Bronchial epithelial cell (primary cell): ENCODE measurements around the gene STRA6. TPM values are rescaled to one million over a fixed set of nuclear protein-coding genes. Genes with fewer than 3 reads are reported as not detected.

Experiments
- DNase-seq: peaks from one replicate; pipeline ENCODE4 v3.0.0-alpha.2; 2010; ENCODE audit warnings: low read depth
- FAIRE-seq: peaks from 2 replicates; lab custom pipeline; 2011; peaks lifted over from hg19 to GRCh38; lab: Jason Lieb, UNC
- H3K27me3 ChIP-seq: 2 replicates; pipeline ENCODE4 v1.5.1; 2011; ENCODE audit warnings: low read length; ENCODE audit not compliant: control insufficient read depth, insufficient read depth
- H3K36me3 ChIP-seq: 2 replicates; pipeline ENCODE4 v1.5.1; 2011; ENCODE audit warnings: low read length; ENCODE audit not compliant: control insufficient read depth, insufficient read depth
- H3K4me3 ChIP-seq: 2 replicates; pipeline ENCODE4 v1.5.1; 2011; ENCODE audit warnings: mild to moderate bottlenecking, low read depth, low read length, control low read depth
- total RNA-seq: library from RNA; depleted of rRNA; stranded (reverse); fragments of >200 nt; gene quantifications from 2 replicates; pipeline ENCODE4 v1.2.1, GENCODE V29; 2014
- TF ChIP-seq, protein P1 (sequence below): IDR thresholded peaks from 2 replicates; pipeline ENCODE4 v1.5.1; 2011; ENCODE audit warnings: mild to moderate bottlenecking, moderate library complexity, low read length, control low read depth, inconsistent platforms; ENCODE audit not compliant: insufficient read depth, severe bottlenecking

Gene STRA6
- total RNA-seq, 1 donor from 2014 or later: 0.26 TPM

DNA sequence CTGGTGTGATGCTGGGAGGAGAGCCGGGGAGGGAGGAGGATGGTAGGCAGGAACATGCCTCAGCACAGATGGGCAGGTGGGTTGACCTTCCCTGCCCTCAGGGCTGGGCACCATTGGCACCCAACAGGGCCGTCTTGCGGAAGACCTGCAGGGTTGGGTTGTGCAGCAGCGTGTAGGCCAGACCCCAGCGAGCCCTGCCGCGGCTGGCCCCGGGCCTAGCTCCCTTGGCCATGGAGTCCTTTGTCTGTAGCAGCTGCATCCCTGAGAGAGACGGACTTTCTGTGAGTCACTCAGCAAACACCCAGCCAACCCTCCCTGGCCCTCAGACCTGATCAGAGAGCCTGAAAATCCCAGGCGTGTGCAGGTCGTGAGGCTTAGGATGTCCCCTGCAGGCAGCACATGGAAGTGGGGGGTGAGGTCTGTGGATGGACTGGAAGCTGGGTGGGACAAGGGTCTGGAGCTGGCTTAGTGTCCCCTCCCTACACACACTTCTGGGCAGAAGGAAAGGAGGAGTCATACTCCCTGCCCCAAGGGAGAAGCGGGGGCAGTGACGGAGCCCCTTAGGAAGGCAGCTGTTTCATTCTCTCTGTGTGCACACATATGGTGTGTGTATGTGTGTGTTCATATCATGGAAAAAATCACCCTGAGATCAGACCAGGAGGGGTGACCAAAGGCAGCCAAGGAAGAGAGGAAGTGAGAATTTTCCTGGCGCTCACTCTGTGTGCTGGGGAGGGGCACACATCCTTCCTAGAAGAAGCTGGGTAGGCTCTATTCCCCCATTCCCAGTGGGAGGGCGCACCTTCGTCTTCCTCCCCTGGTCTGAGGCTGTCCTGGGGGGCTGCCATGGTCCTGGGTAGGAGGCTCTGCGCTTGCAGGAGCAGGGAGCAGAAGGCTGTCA is 22.4 kb downstream of the STRA6 start:
- Histone ChIP-seq H3K4me3 (no peak overlapping the region), H3K27me3 (peaks cover under 1% of the 10 kb centered on the region), H3K36me3 (no peaks in the 10 kb centered on the region)
- no peak for DNase-seq
- FAIRE-seq: no peak
- TF ChIP-seq, protein P1, sequence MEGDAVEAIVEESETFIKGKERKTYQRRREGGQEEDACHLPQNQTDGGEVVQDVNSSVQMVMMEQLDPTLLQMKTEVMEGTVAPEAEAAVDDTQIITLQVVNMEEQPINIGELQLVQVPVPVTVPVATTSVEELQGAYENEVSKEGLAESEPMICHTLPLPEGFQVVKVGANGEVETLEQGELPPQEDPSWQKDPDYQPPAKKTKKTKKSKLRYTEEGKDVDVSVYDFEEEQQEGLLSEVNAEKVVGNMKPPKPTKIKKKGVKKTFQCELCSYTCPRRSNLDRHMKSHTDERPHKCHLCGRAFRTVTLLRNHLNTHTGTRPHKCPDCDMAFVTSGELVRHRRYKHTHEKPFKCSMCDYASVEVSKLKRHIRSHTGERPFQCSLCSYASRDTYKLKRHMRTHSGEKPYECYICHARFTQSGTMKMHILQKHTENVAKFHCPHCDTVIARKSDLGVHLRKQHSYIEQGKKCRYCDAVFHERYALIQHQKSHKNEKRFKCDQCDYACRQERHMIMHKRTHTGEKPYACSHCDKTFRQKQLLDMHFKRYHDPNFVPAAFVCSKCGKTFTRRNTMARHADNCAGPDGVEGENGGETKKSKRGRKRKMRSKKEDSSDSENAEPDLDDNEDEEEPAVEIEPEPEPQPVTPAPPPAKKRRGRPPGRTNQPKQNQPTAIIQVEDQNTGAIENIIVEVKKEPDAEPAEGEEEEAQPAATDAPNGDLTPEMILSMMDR: no peak

DNA sequence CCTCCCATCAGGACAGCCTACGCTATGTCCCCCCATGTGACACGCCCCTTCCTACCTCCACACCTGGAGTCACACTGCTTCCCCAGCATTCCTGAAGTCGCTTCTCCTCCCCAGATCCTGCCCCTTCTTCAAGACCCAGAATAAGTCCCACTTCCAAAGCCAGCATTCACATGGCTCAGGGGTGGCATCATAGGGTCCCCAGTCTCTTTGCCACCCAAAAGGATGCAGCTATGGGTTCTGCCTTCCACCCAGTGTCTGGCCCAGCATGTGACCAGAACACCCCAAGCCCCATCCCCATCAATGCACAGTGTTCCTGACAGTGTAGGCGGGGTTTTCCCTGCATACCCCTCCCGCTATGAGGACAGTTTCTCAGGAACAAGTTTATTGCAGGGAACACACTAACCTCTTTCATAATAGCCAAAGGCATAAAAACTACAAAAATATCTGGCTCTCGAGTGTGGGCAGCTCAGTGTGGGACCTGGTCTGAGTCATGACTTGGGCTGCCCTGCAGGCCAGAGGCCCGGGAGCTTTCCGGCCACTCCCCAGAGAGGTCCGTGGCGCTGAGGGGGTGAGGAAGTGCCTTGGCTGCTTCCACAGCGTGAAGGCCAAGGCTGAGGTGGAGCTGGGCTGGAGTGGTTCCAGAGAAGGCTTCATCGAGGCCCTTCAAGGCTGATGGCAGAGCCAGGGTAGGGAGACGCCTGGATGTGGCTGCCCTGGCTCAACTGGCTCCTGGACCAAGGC is 23.3 kb downstream of the STRA6 start:
- Histone ChIP-seq H3K36me3 (no peaks in the 10 kb centered on the region), H3K4me3 (no peak overlapping the region), H3K27me3 (peaks cover 9% of the 10 kb centered on the region)
- TF ChIP-seq, protein P1: no peak
- DNase-seq (peak; percentile 17), FAIRE-seq (no peak)

DNA sequence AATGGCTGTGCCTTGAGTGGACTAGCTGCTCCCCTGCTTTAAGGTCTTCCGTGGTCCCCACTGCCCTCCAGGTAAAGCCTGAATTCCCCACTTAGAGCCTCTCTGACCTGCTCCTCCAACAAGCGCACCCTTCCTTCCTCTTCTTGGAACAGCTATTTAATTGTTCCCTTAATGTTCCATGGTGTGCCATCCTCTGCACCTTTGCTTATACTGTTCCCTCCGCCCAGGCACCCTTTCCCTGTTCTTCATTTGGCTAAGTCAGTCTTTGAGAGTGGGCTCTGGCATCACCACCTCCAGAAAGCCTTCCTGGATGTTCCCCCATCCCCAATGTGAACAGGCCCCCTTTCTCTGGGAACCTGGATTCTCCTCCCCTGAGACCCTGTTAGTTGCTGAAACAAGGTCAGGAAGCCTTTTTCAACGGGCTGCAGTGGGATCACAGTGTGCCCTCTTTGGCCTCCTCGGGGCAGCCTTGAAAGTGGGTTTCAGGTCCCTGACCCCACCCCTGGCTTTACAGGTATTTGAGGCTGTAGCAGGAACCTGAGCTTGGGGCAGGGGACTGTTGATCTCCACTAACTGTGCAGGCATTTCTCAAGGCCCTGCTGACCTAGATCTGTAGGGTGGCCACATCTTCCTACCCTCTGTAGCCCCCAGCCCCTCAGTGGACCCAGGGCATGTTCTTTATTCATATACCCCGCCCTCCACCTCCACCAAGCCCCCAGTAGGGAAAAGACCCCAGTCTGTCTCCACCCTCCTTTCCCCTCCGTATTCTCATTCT is 24.1 kb downstream of the STRA6 start:
- Histone ChIP-seq H3K36me3 (no peaks in the 10 kb centered on the region), H3K27me3 (peaks cover 12% of the 10 kb centered on the region), H3K4me3 (no peak overlapping the region)
- TF ChIP-seq, protein P1: no peak
- DNase-seq (no peak), FAIRE-seq (no peak)

DNA sequence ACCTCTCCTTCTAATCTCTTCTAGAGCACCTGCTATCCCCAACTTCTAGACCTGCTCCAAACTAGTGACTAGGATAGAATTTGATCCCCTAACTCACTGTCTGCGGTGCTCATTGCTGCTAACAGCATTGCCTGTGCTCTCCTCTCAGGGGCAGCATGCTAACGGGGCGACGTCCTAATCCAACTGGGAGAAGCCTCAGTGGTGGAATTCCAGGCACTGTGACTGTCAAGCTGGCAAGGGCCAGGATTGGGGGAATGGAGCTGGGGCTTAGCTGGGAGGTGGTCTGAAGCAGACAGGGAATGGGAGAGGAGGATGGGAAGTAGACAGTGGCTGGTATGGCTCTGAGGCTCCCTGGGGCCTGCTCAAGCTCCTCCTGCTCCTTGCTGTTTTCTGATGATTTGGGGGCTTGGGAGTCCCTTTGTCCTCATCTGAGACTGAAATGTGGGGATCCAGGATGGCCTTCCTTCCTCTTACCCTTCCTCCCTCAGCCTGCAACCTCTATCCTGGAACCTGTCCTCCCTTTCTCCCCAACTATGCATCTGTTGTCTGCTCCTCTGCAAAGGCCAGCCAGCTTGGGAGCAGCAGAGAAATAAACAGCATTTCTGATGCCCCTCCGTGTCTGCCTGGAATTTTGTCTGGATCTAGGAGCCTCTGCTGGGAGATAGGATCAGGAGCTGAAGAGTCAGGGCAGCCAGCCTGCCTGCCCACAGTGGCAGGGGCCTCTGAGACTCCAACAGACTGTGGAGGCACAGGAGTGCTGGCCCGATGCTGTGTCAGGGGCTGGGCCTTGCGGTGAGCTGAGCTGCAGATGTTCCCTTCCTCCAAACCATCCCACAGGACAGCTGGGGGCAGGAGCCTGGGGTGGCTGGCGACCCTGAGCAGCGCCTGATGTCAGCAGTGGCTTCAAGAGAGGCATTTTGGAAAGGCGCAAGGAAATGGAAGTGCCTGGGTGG is 26.0 kb downstream of the STRA6 start:
- DNase-seq (no peak), FAIRE-seq (no peak)
- Histone ChIP-seq H3K36me3 (no peaks in the 10 kb centered on the region), H3K4me3 (no peak overlapping the region), H3K27me3 (peaks cover 15% of the 10 kb centered on the region)
- TF ChIP-seq, protein P1: no peak
